ENCODE measurements around the gene AP5S1. TPM values are rescaled to one million over a fixed set of nuclear protein-coding genes. Genes with fewer than 3 reads are reported as not detected.
A peak's percentile ranks its signal among the peaks of the same experiment; 100 is the strongest.

Gene AP5S1
- total RNA-seq, 1 experiment from 2014 or later, result 18.3 TPM

GRCh38 chr20:3798373-3798768, 22.0 kb upstream of the AP5S1 start:
- intact Hi-C loops (cut with micrococcal nuclease; ENCODE audit: unreplicated experiment), result no loop called here
- CTCF ChIA-PET, result no interaction called here

GRCh38 chr20:3798908-3799248, 21.5 kb upstream of the AP5S1 start:
- no peak overlapping the region for H2AFZ ChIP-seq
- intact Hi-C loops (cut with micrococcal nuclease; ENCODE audit: unreplicated experiment), result no loop called here
- no peak overlapping the region for H3K27ac ChIP-seq
- ChIA-PET POLR2A (ENCODE audit: unreplicated experiment) (no interaction called here), CTCF (no interaction called here)
- H3K27me3 ChIP-seq (ENCODE audit: insufficient read depth, low read depth), result no peaks in the 10 kb centered on the region
- H3K36me3 ChIP-seq (ENCODE audit: low read depth), result no peaks in the 10 kb centered on the region
- no peak overlapping the region for H3K4me3 ChIP-seq
- no peaks in the 10 kb centered on the region for H3F3A ChIP-seq (ENCODE audit: insufficient read depth, low read depth)
- H3K79me2 ChIP-seq (ENCODE audit: low read depth), result peaks cover 17% of the 10 kb centered on the region
- no peak overlapping the region for H3K4me2 ChIP-seq
- no TSS peak for BruUV-seq (replicated peaks)
- TF ChIP-seq EZH2 (IDR thresholded peaks at IDR 0.05; ENCODE audit: low read depth), result no peak
- TF ChIP-seq CTCF (conservative IDR thresholded peaks at IDR 0.05), result no peak
- H3K9me2 ChIP-seq (ENCODE audit: insufficient read depth), result no peaks in the 10 kb centered on the region
- H4K20me1 ChIP-seq (ENCODE audit: insufficient read depth), result no peaks in the 10 kb centered on the region
- no peaks in the 10 kb centered on the region for H3K9me3 ChIP-seq (ENCODE audit: insufficient read depth, low read depth)
- H3K4me1 ChIP-seq (replicated peaks; ENCODE audit: insufficient read depth), result peaks cover 15% of the 10 kb centered on the region
- no peak for DNase-seq

More at GRCh38 chr20:3798373-3798768, 22.0 kb upstream of the AP5S1 start:
- TF ChIP-seq CTCF (conservative IDR thresholded peaks at IDR 0.05), result no peak
- TF ChIP-seq EZH2 (IDR thresholded peaks at IDR 0.05; ENCODE audit: low read depth), result no peak
- no peaks in the 10 kb centered on the region for H4K20me1 ChIP-seq (ENCODE audit: insufficient read depth)
- peaks cover 15% of the 10 kb centered on the region for H3K4me1 ChIP-seq (replicated peaks; ENCODE audit: insufficient read depth)
- POLR2A ChIA-PET (ENCODE audit: unreplicated experiment), result no interaction called here
- no peak for DNase-seq
- BruUV-seq (replicated peaks), result TSS peak; percentile 44
- no peaks in the 10 kb centered on the region for H3K27me3 ChIP-seq (ENCODE audit: insufficient read depth, low read depth)
- H3K27ac ChIP-seq, result no peak overlapping the region
- no peaks in the 10 kb centered on the region for H3K9me3 ChIP-seq (ENCODE audit: insufficient read depth, low read depth)
- H3K36me3 ChIP-seq (ENCODE audit: low read depth), result no peaks in the 10 kb centered on the region
- peaks cover 17% of the 10 kb centered on the region for H3K79me2 ChIP-seq (ENCODE audit: low read depth)
- no peaks in the 10 kb centered on the region for H3K9me2 ChIP-seq (ENCODE audit: insufficient read depth)
- H2AFZ ChIP-seq, result no peak overlapping the region
- H3F3A ChIP-seq (ENCODE audit: insufficient read depth, low read depth), result no peaks in the 10 kb centered on the region
- peak overlapping the region; percentile 79; the same call in 1 of the 2 replicates for H3K4me2 ChIP-seq
- no peak overlapping the region for H3K4me3 ChIP-seq

- ChIA-PET CTCF (no interaction called here), POLR2A (ENCODE audit: unreplicated experiment) (no interaction called here)
- 0 out of 2 replicates have a peak, but pooled peaks cover 2% of the 10 kb centered on the region for H3F3A ChIP-seq (ENCODE audit: insufficient read depth, low read depth)
- intact Hi-C loops (cut with micrococcal nuclease; ENCODE audit: unreplicated experiment), result no loop called here
- H3K79me2 ChIP-seq (ENCODE audit: low read depth), result peaks cover 16% of the 10 kb centered on the region
- H3K4me3 ChIP-seq, result no peak overlapping the region
- H4K20me1 ChIP-seq (ENCODE audit: insufficient read depth), result no peaks in the 10 kb centered on the region
- no peak overlapping the region for H2AFZ ChIP-seq
- peaks cover 20% of the 10 kb centered on the region for H3K4me1 ChIP-seq (replicated peaks; ENCODE audit: insufficient read depth)
- TF ChIP-seq CTCF (conservative IDR thresholded peaks at IDR 0.05), result no peak
- TF ChIP-seq EZH2 (IDR thresholded peaks at IDR 0.05; ENCODE audit: low read depth), result no peak
- H3K36me3 ChIP-seq (ENCODE audit: low read depth), result no peaks in the 10 kb centered on the region
- no peak for DNase-seq
- no TSS peak for BruUV-seq (replicated peaks)
- no peaks in the 10 kb centered on the region for H3K9me3 ChIP-seq (ENCODE audit: insufficient read depth, low read depth)
- H3K9me2 ChIP-seq (ENCODE audit: insufficient read depth), result no peaks in the 10 kb centered on the region
- H3K27ac ChIP-seq, result no peak overlapping the region
- H3K27me3 ChIP-seq (ENCODE audit: insufficient read depth, low read depth), result no peaks in the 10 kb centered on the region
- H3K4me2 ChIP-seq, result no peak overlapping the region
These were observed 20.0 kb upstream of the AP5S1 start for GRCh38 chr20:3800256-3800877.

Data from PC-9 (cell line).